NB4 (cell line): ENCODE data around the gene OR6C4.

Experiments used
- CTCF ChIP-seq: IDR thresholded peaks from one replicate; pipeline ENCODE4 v1.5.1; 2012; ENCODE audit warnings: low read depth, low read length
- POLR2A ChIP-seq: IDR thresholded peaks from 2 replicates; pipeline ENCODE4 v1.6.1; 2011; ENCODE audit warnings: mild to moderate bottlenecking; ENCODE audit not compliant: insufficient read length; ENCODE audit errors: extremely low read depth

- TF ChIP-seq CTCF (no peak), POLR2A (no peak)
Observed at GRCh38 chr12:55585817-55586216, 36.4 kb downstream of the OR6C4 start.
